ENCODE data around the gene AKNA.

GRCh38 chr9:114410910-114411309 is 23.1 kb upstream of the AKNA start:
- TF ChIP-seq CTCF (IDR thresholded peaks at IDR 0.05; ENCODE audit: low read length), result no peak
- no peak for TF ChIP-seq EZH2 (IDR thresholded peaks at IDR 0.05; ENCODE audit: borderline replicate concordance, low read length)

Measured in OCI-LY1 (cell line).